ENCODE measurements around the gene UNC13C.
"Not testable (repeated sequence)": the region's sequence is repeated elsewhere in the genome, so short reads cannot be mapped to it uniquely, and the experiment has no call there.

UNC13C gene

DNA sequence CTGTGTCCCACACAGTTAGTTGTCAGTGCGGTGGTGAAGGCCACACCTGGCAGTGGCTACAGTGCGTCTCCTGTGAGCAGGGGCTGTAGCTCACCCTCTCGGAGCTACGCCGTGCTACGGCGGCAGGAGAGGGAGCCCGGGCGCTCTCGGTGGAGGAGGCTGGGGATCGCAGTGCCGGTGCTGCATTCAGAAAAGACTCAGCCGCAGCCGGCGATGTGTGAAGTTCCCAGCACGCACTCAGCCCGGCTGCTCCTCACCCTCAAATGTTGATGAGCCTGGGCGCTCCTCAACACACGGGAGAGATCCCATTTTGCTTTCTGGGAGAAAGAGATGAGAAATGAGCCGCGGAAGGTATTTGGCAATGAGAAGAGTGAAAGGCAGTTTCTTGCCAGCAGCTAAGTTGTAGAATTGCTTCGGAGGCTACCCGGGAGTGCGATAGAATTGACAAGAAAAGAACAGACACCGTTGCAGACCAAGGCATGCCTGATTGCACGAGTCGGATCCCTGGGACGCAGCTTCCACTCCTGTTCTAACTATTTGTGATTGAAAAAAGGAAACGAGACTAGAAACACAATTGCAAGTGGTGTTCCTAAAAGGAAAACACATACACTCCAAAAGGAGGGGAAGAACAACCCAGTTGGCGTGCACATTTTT is at the start of gene UNC13C:
TSS of gene UNC13C (plus strand) at position 189 of the 654 bp plus-strand sequence. CDS start 34,463 bp downstream, outside the sequence.
- peak; percentile 3 for DNase-seq

DNA sequence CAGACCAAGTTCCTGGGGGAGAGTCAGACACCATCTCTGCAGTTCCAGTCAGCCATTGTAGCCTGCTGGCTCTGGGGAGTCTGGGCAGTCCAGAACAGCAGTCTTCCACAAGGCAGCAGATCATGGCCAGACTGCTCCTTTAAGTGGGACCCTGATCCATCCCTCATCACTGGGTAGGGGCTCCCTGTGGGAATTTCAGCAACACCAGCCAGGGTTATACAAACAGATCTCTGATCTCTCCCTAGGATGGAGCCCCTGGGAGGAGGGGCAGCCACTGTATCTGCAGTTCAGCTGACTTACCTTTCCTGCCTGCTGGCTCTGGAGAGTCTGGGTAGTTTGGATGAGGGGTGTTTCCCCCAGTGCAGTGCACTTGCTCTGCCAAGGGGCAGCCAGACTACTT is 42.1 kb upstream of the UNC13C start:
- no peak for DNase-seq

DNA sequence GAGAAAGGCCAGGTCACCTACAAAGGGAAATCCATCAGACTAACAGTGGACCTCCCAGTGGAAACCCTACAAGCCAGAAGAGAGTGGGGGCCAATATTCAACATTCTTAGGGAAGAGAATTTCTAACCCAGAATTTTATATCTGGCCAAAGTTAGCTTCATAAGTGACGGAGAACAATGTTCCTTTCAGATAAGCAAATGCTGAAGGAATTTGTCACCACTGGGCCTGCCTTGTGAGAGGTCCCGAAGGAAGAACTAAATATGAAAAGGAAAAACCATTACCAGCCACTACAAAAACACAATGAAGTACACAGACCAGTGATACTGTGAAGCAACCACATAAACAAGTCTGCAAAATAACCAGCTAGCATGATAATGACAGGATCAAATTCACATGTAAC is 40.6 kb upstream of the UNC13C start:
- DNase-seq: not testable (repeated sequence)

DNA sequence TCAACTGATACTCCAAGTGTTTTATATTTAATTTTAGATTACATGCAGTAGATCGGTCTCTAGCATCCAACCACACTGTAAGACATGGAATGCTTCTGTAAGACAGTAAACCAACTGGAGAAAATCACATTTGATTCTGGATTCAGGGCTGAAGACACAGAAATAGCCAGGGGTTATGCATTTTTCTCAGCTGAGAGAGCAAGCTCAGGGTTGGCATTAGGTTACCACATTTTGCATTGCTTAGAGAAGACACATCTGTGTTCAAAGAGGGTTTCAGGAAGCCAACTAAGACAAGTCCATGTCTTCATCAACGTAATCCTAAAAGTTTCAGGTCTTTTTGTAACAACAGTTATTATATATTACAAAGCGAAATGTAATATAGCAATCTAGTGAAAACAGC is 27.7 kb upstream of the UNC13C start:
- no peak for DNase-seq

DNA sequence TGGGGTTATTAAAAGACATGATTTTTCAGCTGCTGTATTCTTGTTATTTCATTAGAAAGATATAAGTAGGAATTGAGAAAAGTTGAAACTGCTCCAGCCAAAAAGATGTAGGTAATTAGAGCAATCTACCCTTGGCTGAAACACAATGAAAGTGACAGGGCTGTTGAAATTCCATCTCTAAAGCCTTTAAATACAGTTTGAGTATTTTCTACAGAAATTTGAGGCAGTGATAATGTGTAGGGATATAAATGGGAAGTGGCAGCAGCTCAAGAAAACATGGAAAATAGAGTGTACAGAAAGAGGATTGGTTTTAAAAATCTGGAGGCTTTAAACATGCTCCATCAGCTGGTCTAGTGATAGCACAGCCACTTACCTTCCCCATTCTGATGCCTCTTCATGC is 22.8 kb upstream of the UNC13C start:
- no peak for DNase-seq

DNA sequence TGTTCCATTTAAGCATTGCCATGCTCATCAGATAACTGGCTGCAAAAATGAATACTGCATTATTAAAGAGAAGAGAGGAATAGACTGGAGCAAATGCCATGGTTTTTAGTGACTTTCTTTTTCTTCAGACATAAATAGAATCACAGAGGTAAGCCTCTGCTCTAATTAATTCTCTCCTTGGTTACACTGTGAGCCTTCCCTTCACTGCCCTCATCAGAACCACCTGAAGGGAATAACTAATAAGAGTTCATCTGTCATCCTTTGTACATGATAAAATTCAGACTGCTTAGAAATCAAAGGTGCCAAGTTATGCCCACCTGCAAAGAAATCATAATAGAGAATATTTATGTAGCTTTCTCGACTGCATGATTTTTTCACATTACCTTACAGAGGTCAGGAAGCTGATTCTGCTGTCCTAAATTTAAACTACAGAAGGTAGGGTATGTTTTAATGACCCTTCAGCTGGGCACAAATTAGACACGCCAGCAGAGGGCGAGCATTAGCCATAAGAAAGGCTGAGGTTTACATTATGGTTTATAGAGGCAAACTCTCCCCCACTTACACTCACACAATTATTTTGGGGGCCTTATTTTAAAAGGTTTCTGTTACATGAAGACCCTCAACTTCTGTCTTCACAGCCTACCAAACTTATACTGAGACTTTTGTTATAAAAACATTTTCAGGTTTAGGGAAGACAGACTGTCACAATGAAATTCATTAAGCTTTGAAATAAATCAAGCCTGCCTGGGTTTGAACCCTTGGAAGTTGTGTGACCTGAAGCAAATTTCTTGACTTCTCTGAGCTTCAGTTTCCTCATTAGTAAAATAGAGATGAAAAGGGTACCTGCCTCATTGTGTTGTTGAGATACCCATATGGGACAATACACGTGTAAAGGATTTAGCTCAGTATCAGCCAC is 15.3 kb upstream of the UNC13C start:
- no peak for DNase-seq

DNA sequence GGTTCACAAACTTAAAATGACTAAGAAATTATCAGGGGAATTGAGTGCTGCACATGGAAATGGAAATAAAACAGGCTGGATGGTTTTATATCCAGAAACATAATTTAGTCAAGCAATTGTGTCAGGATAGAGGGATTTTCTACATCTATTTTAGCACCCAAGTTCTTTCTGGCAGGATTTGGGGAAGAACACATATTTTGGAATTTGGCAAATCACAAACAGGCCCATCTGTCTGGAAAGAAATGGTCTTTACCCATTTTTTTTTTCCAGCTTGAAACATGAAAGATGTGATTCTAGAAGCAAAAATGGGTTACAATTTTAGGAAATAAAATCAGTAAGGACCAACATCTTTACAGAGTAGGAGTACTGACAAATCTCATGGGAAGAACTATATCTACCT is 14.4 kb upstream of the UNC13C start:
- DNase-seq: no peak

DNA sequence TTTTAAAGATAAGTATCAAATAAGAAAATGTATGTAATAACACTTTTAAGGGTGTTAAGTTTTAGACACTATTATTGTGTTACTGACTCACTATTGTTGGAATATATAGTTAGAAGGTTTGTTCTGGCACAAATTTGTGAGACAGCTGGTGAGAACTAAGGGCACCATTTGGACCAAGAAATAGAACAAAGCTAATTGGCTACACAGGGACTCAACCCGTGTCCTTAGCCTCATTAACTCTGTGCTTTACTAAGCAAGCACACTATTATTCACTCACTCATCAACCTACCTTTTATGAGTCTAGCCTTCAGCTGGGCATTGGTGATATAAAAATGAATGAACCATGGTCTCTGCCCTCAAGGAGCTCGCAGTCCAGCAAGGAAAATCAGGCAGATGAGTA is 4.1 kb upstream of the UNC13C start:
- no peak for DNase-seq

DNA sequence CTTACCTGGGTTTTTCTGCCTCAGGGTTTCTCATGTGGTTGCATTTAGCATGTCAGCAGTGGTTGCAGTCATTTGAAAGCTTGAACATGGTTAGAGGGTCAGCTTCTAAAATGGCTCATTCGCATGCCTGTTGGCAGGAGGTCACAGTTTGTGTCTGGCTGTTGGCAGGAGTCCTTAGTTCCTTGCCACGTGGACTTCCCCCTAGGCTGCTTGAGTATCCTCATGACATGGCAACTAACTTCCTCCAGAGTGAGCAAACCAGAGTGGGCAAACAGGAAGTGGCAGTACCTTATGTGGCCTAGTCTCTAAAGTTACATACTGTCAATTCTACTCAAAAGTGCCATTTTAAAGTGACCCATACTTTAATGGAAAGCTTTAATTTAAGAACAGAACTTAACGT is 3.4 kb upstream of the UNC13C start:
- no peak for DNase-seq

DNA sequence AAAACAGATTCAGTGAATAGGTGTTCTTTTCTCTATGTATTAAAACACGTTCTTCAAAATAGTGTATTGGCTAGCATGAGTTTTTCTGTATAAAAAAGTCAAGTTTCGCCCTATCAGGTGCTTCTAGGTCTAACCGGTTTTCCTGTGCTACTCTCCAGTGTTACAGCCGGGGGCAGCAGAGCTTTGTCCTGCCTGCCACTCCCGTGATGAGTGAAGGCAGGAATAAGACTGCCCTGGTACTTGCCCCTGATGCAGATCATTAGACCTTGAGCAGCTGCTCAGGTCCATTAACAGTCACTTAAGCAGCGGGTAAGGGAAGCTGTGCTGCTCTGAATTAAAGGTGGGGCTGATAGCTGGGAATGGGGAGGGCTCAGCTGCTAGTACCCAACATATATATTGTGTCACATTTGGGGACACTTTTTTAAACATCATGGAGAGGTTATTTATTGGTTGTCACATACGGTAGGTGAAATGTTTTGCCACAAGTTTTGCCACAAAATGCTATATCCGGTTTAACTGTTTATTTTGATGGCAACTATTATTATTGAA is 1.3 kb upstream of the UNC13C start:
- no peak for DNase-seq

DNA sequence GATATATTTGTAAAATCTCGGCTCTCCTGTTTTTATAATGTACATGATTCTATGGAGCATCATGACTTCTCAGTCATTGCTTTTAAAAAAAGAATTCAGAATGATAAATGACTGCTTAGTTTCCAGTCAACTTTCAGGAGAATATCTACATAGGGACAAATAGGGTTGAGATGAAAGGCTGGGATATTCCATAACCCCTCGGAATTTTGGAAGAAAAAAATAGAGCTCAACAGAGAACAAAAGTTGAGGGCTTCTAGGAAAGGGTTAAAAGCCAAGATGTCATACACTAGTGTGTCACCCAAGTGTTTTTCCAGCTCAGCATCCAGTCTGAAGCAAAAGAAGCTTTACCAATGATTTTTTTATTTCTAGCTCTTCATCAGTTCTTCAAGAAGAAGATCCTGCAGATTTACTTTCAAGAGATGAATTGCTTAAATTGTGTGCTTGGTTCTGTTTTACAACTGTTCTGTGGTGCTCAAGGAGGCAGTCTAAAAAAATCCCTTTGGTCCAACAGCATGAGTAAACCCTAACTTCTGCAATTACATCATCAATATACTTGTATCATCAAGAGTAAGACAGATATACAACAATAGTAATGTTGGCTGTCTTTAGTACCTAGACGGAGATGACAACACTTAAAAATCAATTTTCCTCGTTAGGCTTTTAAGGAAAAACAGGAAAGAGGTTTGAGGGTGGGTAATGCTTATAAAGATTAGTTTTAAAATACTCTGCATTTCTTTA is 979 bp downstream of the UNC13C start:
- DNase-seq: no peak

DNA sequence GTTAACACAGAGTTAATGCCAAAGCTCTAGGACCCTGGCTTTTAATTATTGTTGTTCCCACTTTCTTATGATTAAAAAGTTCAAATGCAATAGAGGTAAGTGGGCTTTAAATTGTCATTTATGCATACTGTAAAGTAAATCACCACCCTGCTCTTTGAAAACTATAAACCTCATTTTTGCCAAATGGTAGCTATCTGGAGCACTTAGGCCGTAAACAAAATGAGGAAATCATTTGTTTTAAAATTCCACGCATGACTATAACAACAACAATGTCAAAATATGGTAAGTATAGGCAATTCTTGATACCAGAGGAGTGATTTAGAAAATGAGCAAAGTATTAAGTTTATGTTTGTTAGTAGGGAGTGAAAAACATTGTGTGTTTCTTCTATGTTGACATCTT is 1.8 kb downstream of the UNC13C start:
- DNase-seq: no peak

DNA sequence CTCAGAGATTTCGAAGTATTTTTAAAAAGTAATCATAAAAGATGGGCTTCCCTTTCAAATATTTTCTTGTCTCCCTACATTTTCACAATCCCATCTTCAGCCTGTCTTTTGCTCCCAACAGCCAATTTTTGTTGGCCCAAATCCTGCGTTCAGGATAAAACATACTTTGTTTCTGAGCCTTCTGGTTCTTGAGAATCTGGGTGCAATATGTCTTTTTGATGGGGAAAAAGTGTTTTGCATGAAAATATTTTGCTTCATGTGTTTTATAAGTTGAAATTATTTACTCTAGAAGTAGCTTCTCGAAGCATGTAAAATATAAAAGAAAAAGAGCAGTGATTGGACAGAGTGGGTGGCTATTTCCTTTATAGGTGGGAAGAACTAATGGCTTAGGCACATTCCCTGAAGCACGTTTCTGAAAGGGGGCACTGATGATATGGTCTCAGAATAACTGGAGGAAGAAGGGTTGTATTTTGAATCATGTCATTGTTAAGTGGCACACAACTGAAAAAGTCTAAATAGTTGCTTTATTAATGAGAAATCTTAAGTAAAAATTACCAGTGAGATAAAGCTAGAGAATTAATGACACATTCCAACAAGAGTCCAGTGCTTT is 3.9 kb downstream of the UNC13C start:
- no peak for DNase-seq

DNA sequence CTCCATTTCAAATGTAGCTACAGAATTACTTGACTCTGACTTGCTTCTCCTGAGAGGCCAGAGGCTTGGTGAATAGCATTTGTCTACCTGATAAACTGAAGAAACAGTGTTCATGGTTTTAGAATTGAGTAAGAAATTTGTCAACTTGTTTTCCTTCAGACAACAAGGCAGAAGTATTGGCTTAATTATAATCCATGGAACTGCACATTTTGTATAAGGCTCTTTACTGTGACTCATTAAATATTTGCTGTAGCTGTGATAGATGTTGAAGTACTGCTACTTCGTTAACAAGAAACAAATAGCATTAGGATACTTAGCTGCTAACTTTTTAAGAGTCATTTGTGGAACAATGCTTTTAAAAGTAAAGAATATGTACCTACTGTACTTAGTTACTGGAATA is 4.6 kb downstream of the UNC13C start:
- no peak for DNase-seq

DNA sequence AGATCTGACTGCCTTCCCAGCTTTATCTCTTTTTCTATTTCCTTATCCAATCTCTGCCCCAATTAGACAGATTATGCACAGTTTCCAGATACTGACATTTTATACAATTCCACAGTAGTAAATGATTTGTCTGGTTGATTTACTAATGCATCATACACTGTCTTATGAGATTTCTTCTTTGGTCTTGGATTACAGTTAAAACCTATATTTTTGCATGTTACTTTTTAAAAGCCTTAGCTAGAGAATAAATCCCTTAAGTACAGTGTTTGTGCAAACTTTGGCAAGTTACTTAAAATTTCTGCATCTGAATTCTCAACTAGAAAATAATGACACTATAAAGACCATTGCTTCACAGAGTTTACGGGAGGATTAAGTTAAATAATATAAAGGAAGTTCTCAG is 6.0 kb downstream of the UNC13C start:
- no peak for DNase-seq

DNA sequence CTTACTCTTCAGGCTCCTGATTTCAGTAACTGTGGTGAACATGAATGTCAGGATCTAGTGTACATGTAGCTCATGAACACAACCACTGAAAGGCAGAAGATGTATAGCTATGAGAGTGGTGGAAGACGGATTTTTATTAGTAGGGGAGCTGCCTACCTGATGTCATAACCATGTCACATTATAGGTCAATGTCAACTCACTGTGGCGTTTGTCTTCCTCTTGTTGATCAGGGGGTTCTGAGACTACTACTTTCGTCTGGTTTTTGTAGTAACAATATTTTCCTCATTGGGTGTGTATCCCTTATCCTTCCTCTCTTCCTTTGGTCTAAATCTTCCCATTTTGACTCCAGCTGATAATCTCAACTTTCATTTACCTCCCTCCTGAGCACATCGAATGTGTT is 7.3 kb downstream of the UNC13C start:
- no peak for DNase-seq

DNA sequence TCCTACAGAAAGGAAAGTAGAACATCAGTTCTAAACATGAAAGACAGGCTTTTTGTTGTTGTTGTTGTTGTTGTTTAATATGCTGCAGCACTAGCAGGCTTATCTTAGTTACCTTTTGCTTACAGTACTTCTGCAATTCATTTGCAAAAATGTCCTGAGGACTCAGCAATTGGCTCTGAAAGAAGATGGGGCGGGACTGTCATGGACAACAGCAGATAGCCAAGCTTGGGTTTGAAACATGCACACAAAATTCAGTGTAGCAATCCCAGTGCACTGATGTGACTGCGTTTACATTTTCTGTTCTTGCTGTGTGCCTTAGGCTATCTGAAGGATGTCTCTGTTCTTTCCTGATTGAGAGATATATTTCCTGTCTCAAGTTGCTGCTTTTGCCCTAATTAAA is 9.2 kb downstream of the UNC13C start:
- no peak for DNase-seq

DNA sequence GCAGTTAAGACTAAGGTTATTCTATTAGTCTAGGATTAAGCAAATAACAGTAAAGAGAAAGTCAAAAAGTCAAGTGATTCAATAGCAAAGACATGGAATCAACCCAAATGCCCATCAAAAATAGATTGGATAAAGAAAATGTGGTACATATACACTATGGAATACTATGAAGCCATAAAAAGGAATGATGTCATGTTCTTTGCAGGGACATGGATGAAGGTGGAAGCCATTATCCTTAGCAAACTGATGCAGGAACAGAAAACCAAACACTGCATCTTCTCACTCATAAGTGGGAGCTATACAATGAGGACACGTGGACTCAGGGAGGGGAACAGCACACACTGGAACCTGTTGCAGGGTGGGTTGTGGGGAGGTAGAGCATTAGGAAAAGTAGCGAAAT is 29.0 kb downstream of the UNC13C start:
- DNase-seq: no peak

DNA sequence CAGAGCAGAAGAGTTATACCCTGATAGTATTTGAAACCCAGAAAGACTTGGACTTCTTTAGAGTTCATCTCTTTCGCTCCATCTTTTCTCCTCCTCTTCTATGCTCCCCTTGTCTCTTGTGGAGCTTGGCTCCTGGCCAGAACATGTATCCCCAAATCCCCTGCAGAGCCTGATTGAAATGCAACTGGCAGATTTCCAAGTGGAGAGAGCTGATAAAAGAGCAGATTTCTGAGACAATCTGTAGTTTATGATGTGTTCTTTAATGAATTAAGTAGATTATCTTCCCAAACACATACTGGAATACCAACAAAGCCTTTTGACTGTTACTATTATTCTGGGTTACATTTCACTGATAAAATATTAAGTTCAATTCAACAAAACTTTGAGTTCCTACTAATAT is 33.4 kb downstream of the UNC13C start:
- no peak for DNase-seq

DNA sequence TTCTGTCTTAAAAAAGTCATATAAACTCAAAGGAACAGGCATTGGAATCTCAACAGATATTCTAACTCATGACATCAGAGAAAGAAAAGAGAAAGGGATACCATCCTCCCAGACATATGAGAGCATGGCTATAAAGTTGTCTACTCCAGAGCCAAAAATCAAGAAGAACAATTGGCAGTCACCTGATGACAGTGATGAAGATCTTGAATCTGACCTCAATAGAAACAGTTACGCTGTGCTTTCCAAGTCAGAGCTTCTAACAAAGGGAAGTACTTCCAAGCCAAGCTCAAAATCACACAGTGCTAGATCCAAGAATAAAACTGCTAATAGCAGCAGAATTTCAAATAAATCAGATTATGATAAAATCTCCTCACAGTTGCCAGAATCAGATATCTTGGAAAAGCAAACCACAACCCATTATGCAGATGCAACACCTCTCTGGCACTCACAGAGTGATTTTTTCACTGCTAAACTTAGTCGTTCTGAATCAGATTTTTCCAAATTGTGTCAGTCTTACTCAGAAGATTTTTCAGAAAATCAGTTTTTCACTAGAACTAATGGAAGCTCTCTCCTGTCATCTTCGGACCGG is 35.9 kb downstream of the UNC13C start:
- no peak for DNase-seq

DNA sequence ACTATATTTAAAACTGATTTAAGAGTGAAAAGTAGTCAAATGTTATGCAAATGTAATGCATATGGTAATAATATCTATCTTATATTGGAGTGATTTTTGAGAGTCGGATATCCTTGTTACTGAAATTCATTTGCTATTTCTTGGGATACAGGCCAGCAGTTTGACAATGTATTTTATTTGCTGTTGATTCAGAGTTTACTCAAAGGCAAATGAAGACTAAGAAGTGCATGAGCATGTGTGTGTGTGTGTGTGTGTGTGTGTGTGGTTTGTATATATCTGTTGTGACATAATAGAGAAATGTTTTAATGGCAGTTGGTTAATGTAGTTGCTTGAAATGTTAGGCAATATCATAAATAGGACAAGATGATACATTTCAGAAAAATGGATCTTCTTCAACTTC is 39.0 kb downstream of the UNC13C start:
- no peak for DNase-seq

DNA sequence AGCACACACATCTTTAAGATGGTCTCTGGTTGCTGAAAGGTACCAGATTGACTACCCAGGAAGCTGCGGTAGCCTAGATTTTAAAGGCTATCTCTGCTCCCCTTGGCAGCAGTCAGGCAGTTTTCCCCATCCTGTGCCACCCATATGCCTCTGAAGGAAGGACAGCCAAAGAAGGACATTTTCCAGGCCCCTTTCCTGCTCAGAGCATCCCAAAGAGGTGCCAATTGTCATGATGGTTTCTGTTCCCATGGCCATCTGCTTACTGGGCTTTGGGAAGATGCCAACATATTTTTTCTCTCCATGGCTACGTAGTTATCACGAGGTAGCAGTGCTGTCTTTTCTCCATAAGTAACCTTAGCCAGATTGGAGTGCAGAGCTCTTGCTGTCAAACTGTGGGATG is 39.7 kb downstream of the UNC13C start:
- no peak for DNase-seq

DNA sequence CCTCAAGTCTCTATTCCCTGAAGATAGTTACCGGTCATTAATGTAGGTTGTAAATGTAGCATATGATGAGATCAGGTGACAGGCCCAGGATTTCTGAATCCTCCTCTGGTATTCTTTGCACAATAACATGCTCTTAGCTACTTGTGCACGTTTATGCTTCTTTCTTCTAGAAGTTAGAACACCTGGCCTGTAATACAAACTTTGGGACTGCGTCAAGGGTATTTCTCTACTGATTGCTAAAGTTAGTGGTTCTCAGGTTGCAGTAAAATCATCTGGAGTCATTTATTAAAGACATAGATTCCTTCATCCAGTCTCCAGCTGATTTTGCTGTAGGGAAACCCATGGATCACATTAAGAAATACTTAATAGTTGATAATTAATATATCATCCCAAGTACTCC is 48.0 kb downstream of the UNC13C start:
- DNase-seq: no peak

Measured in NCI-H526 treated with DMSO at 0.1 percent for 48 hours (cell line).